NCI-H2171 (cell line): ENCODE measurements around the gene GIT1.
"Not testable (repeated sequence)": the region's sequence is repeated elsewhere in the genome, so short reads cannot be mapped to it uniquely, and the experiment has no call there.

Experiments used
- DNase-seq: peaks from one replicate; lab custom pipeline; 2025; lab: John Stamatoyannopoulos, UW

GIT1 gene

GRCh38 chr17:29567554-29568330, 21.7 kb downstream of the GIT1 start:
- peak; percentile 66 for DNase-seq

GRCh38 chr17:29567304-29567553, 22.2 kb downstream of the GIT1 start:
- DNase-seq: no peak

GRCh38 chr17:29566473-29567303, 22.8 kb downstream of the GIT1 start, which contains the start of gene ABHD15:
Gene ABHD15, minus strand, starts transcription at chr17:29567037. Its CDS starts 71 bp downstream, at chr17:29566966.
- peak; percentile 40 for DNase-seq

- DNase-seq: peak; percentile 56
Observed at GRCh38 chr17:29565643-29566472, 23.6 kb downstream of the GIT1 start.

- no peak for DNase-seq
Observed at GRCh38 chr17:29563816-29564215, 25.6 kb downstream of the GIT1 start.

GRCh38 chr17:29562615-29563014, 26.8 kb downstream of the GIT1 start:
- no peak for DNase-seq

- DNase-seq: no peak
Observed at GRCh38 chr17:29561554-29562517, 27.6 kb downstream of the GIT1 start.

GRCh38 chr17:29560316-29560715, 29.1 kb downstream of the GIT1 start:
- DNase-seq: peak; percentile 43

- no peak for DNase-seq
Observed at GRCh38 chr17:29559640-29560039, 29.8 kb downstream of the GIT1 start.

GRCh38 chr17:29558139-29558538, 31.3 kb downstream of the GIT1 start:
- not testable (repeated sequence) for DNase-seq

GRCh38 chr17:29557739-29558116, 31.7 kb downstream of the GIT1 start:
- DNase-seq: no peak

- no peak for DNase-seq
Observed at GRCh38 chr17:29557085-29557738, 32.2 kb downstream of the GIT1 start.

GRCh38 chr17:29555840-29556239, 33.6 kb downstream of the GIT1 start:
- DNase-seq: no peak

- DNase-seq: no peak
Observed at GRCh38 chr17:29549177-29549923, 40.1 kb downstream of the GIT1 start.

- no peak for DNase-seq
Observed at GRCh38 chr17:29546830-29547229, 42.6 kb downstream of the GIT1 start.

- DNase-seq: no peak
Observed at GRCh38 chr17:29546085-29546484, 43.4 kb downstream of the GIT1 start.

GRCh38 chr17:29544066-29544465, 45.4 kb downstream of the GIT1 start:
- DNase-seq: no peak

GRCh38 chr17:29533976-29534375, 55.5 kb downstream of the GIT1 start:
- DNase-seq: no peak

- DNase-seq: no peak
Observed at GRCh38 chr17:29526322-29526721, 63.1 kb downstream of the GIT1 start.

- DNase-seq: no peak
Observed at GRCh38 chr17:29524692-29525091, 64.8 kb downstream of the GIT1 start.
